Neural crest cell (in vitro differentiated cells): Measurements from ENCODE around the gene IRAK1. TPM values are rescaled to one million over a fixed set of nuclear protein-coding genes. Genes with fewer than 3 reads are reported as not detected.

Experiments
- DNase-seq: peaks from one replicate; pipeline ENCODE4 v3.0.0; 2021; ENCODE audit warnings: low read depth, mixed read lengths, low spot score
- H3K27ac Mint-ChIP-seq: one replicate; pipeline ENCODE4 v1.8.0; 2021; ENCODE audit warnings: mild to moderate bottlenecking, mixed read lengths; ENCODE audit not compliant: unreplicated experiment
- H3K27me3 Mint-ChIP-seq: 2 replicates; pipeline ENCODE4 v1.8.0; 2021; ENCODE audit warnings: low read depth, mild to moderate bottlenecking, mixed read lengths
- H3K36me3 Mint-ChIP-seq: 2 replicates; pipeline ENCODE4 v1.8.0; 2021; ENCODE audit warnings: low read depth, mild to moderate bottlenecking, mixed read lengths
- H3K4me1 Mint-ChIP-seq: 2 replicates; pipeline ENCODE4 v1.8.0; 2021; ENCODE audit warnings: mixed read lengths
- H3K4me3 Mint-ChIP-seq: one replicate; pipeline ENCODE4 v1.8.0; 2021; ENCODE audit warnings: mild to moderate bottlenecking, mixed read lengths
- H3K9me3 Mint-ChIP-seq: 2 replicates; pipeline ENCODE4 v1.8.0; 2021; ENCODE audit warnings: mixed read lengths
- total RNA-seq: library from RNA; stranded (reverse); gene quantifications from 2 replicates; pipeline ENCODE4 v1.2.1, GENCODE V29; 2021
- TF ChIP-seq, protein P1 (sequence below): fragments of 200-600 bp; sonication (generic); conservative IDR thresholded peaks from 2 replicates; pipeline ENCODE4 v1.5.0; 2021; ENCODE audit warnings: antibody characterized with exemption, mild to moderate bottlenecking

IRAK1 gene
- total RNA-seq, 1 donor from 2014 or later: 127 TPM

DNA sequence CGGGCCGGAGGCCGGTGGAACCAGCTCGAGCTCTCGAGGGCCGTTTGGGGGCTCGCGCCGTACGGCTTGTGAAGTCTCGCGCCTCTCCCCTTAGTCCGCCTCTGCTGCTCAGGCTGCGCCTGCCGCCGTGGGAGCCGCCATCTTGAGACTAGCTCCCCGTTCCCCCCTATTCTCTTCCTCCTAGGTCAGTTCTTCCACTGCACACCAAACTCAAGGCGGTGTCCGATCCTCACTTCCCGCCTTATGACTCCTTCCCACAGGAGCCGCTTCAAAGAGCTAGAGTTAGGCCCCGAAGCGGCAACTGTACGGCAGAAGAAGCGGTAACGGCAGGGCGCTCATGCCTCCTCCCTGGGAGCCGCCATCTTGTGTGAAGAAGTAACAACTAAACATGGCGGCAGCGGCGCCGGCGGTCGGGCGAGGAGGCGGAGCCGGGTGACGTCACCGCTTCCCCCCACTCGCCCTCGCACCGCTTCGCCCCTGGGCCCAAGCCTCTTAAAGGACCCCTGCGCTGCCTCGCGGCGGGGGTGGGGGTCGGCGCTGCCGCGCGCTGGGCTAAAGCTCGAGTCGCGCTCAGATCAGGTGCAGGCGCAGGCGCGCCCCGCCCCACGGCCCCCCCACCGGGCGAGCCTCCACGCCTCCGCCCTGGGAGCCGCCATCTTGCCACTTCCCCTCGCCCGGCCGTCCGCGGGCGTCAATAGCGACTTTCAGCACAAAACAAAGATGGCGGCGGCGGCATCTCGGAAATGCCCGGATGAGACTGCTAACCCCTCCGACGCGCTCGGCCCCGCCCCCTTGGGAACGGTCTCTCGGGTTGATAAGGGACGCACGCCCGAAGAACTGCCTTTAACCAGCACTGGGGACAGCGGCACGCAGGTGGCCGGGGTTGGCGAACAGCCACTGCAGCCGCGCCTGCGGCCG lies 48.0 kb downstream of the IRAK1 start, which contains the start of gene HCFC1:
Gene HCFC1 (minus strand): TSS at position 369 of the 918 bp plus-strand sequence. CDS start 978 bp downstream, outside the sequence.
- H3K36me3 Mint-ChIP-seq: peaks cover 6% of the 10 kb centered on the region
- TF ChIP-seq, protein P1, sequence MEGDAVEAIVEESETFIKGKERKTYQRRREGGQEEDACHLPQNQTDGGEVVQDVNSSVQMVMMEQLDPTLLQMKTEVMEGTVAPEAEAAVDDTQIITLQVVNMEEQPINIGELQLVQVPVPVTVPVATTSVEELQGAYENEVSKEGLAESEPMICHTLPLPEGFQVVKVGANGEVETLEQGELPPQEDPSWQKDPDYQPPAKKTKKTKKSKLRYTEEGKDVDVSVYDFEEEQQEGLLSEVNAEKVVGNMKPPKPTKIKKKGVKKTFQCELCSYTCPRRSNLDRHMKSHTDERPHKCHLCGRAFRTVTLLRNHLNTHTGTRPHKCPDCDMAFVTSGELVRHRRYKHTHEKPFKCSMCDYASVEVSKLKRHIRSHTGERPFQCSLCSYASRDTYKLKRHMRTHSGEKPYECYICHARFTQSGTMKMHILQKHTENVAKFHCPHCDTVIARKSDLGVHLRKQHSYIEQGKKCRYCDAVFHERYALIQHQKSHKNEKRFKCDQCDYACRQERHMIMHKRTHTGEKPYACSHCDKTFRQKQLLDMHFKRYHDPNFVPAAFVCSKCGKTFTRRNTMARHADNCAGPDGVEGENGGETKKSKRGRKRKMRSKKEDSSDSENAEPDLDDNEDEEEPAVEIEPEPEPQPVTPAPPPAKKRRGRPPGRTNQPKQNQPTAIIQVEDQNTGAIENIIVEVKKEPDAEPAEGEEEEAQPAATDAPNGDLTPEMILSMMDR: no peak
- H3K4me1 Mint-ChIP-seq: peaks cover 47% of the 10 kb centered on the region
- peak within 1 kb of the TSS; percentile 100 for H3K27ac Mint-ChIP-seq
- no peaks in the 10 kb centered on the region for H3K27me3 Mint-ChIP-seq
- peak; percentile 93 for DNase-seq
- H3K4me3 Mint-ChIP-seq: peak within 1 kb of the TSS; percentile 98
- no peaks in the 10 kb centered on the region for H3K9me3 Mint-ChIP-seq

DNA sequence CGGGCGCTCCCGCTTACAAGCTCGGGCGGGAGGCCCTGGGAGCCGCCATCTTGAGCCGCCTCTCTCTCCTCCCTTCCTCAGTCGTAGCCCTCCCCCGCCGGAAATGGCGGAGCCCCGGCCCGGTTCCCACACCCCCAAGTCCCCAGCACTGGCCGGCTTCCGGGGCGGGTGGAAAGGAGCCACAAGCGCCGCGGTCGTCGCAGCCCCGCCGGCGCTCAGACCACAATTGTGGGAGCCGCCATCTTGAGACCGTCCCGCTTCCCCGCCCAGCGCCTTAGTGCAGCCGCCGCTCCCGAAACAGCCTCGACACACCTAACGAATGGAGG lies 48.6 kb downstream of the IRAK1 start:
- TF ChIP-seq, protein P1: no peak
- H3K4me1 Mint-ChIP-seq: peaks cover 53% of the 10 kb centered on the region
- peak overlapping the region; percentile 100 for H3K27ac Mint-ChIP-seq
- H3K9me3 Mint-ChIP-seq: no peaks in the 10 kb centered on the region
- H3K4me3 Mint-ChIP-seq: peak overlapping the region; percentile 98
- peaks cover 6% of the 10 kb centered on the region for H3K36me3 Mint-ChIP-seq
- peaks cover 5% of the 10 kb centered on the region for H3K27me3 Mint-ChIP-seq
- DNase-seq: peak; percentile 78

DNA sequence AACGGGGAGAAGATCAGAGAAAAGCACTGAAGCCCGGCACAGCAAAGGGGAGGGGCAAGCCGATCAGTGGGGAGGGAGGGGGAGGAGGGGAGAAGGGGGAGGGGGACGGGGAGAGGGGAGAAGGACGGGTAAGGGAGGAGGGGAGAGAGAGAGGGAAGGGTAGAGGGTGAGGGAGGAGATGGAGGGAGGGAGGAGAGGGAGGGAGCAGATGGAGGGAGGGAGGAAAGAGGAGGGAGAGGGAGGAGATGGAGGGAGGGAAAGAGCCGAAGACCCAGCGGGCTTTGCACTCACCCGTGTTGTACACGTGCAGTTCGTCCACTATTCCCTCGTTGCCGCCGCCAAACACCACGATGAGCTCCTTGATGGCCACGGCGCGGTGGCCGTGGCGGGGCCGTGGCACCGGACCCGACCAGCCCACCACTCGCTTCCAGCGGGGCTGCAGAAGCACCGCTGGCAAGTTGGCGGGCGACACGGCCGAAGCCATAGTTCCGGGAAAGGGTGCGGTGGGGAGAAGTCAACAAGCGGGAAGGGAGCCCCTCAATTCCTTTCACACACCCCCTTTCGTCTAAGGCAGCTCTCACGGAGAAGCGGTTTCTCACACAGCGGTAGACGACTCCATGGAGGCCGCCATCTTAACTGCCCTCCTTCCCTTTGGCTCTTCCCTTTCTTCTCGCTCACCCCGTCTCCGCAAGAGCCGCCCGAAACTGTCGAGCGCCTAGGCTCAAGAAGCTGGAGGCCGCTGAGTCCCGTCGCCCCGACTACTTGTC lies 49.2 kb downstream of the IRAK1 start:
- Mint-ChIP-seq H3K27me3 (peaks cover 7% of the 10 kb centered on the region), H3K36me3 (peaks cover 6% of the 10 kb centered on the region), H3K9me3 (no peaks in the 10 kb centered on the region), H3K27ac (peak overlapping the region; percentile 100), H3K4me1 (peaks cover 56% of the 10 kb centered on the region), H3K4me3 (peak overlapping the region; percentile 98)
- peak; percentile 45 for DNase-seq
- TF ChIP-seq, protein P1: no peak

DNA sequence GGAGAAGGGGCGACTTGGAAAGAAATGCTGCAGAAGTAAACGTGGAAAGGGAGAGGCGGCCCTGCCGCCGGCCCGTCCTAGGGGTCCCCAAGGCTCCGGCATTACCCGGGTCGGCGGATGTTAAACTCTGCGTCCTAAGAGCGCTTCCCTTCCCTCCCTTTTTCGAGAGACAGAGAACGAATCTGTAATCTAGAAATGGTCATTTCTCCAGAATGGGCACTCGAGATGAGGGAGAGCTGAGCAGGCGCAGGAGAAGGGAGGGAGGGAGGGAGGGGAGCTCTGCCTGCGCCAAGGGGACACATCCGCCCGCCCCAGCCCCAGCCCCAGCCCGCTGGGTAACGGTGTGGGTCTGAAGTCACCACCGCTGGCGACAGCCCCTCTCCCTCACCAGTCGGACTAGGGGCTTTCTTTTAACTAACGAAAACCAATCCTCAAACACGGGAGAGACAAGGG lies 49.8 kb downstream of the IRAK1 start:
- Mint-ChIP-seq H3K27ac (peak overlapping the region; percentile 89), H3K27me3 (peaks cover 7% of the 10 kb centered on the region), H3K9me3 (no peaks in the 10 kb centered on the region), H3K4me1 (peaks cover 53% of the 10 kb centered on the region), H3K4me3 (peak overlapping the region; percentile 98), H3K36me3 (peaks cover 6% of the 10 kb centered on the region)
- no peak for DNase-seq
- TF ChIP-seq, protein P1: no peak

DNA sequence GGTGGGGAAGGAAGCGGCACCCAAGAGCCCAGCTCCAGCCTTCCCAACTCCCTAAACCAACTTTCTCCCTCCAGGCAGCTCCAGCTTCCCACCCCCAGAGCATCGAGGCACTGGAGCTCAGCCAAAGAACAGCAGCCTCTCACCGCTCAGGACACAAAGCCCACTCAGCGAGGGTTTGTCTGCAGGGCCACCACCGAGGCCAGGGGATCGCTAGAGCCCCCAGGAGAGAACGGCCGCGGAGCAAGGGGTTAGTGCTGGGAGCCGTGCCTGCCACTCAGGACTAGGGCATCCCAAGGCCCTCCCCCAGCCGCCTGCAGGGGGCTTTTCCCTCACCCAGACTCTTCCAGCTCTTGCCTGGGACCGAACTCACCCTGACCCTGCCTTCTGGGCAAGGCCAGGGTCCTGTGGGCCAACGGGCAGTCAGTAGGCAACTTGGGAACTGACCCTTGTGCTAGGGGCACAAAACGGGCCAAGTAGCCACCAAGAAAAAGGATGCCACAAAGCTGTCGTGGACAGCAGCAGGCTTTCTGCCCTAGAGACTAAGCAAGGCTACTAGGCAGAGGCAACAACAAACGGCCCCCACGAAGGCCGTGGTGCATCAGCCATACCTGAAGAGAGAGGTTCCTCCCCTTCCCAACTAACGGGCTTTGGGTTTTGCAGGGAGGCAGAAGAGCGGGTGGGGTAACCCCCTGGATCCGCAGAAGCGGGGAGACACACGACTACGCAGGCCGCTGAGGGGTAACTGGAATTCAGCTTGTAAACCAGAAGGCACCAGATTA lies 50.4 kb downstream of the IRAK1 start:
- Mint-ChIP-seq H3K4me1 (peaks cover 47% of the 10 kb centered on the region), H3K36me3 (peaks cover 6% of the 10 kb centered on the region), H3K27ac (peak overlapping the region; percentile 83), H3K4me3 (peak overlapping the region; percentile 98), H3K9me3 (no peaks in the 10 kb centered on the region), H3K27me3 (peaks cover 7% of the 10 kb centered on the region)
- TF ChIP-seq, protein P1: peak; percentile 31
- no peak for DNase-seq
